RWPE1 (cell line): Measurements from ENCODE around the gene TIMM10.

Experiments used
- CTCF ChIA-PET: fragments of 350-600 bp; sonication (Branson Sonifier 250); formaldehyde crosslinking; extraction: SDS; loops from one replicate; lab custom pipeline; 2021; lab: Yijun Ruan, JAX
- POLR2A ChIA-PET: fragments of 400-600 bp; formaldehyde crosslinking; extraction: SDS; loops from one replicate; lab custom pipeline; 2020; ENCODE audit warnings: antibody characterized with exemption; ENCODE audit not compliant: low non-redundant PET; lab: Yijun Ruan, JAX
- DNase-seq: peaks from one replicate; pipeline ENCODE4 v3.0.0; 2012; ENCODE audit warnings: low spot score
- H3K27ac ChIP-seq: fragments of 450-650 bp; 2 replicates; pipeline ENCODE4 v1.5.1; 2017
- TF ChIP-seq, protein P1 (sequence below): fragments of 450-650 bp; conservative IDR thresholded peaks from 2 replicates; pipeline ENCODE4 v1.5.1; 2017; ENCODE audit warnings: low read depth, mild to moderate bottlenecking

The TIMM10 gene

DNA sequence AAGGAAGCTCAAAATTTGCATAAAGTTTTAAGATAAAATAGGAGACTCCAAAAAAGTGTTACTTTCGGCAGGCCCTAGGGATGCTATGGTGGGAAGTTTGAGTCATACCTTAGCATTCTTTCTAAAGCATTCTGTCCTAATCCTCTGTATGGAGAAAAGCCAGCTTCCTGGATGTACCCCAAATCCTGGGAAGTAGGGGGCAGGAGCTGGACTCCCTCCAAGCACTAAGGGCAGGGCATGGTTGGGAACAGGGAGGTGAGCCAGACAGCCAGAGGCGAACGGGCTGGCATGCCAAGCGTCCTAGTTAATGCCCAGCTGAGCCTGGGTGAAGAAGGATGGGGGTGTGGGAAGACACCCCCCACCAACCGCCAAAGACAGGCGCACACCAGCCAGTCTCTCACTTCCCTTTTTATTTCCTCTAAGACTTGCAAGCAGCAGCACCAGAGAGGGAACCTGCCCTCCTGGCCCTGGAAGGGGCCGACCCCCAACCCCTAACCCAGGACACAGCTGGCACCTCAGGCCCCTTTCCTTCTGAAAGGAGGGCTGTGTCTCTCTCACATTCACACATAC lies 46.3 kb downstream of the TIMM10 start:
- H3K27ac ChIP-seq = peak overlapping the region; percentile 65
- ChIA-PET CTCF (interaction anchor here (0.6 to 2.2 kb wide), 6 partner anchors 9 to 26 kb away, joined by 3 to 9 read pairs (median 4); no protein-coding TSS in a partner anchor), POLR2A (no interaction called here)
- TF ChIP-seq, protein P1, sequence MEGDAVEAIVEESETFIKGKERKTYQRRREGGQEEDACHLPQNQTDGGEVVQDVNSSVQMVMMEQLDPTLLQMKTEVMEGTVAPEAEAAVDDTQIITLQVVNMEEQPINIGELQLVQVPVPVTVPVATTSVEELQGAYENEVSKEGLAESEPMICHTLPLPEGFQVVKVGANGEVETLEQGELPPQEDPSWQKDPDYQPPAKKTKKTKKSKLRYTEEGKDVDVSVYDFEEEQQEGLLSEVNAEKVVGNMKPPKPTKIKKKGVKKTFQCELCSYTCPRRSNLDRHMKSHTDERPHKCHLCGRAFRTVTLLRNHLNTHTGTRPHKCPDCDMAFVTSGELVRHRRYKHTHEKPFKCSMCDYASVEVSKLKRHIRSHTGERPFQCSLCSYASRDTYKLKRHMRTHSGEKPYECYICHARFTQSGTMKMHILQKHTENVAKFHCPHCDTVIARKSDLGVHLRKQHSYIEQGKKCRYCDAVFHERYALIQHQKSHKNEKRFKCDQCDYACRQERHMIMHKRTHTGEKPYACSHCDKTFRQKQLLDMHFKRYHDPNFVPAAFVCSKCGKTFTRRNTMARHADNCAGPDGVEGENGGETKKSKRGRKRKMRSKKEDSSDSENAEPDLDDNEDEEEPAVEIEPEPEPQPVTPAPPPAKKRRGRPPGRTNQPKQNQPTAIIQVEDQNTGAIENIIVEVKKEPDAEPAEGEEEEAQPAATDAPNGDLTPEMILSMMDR = no peak
- DNase-seq = no peak

DNA sequence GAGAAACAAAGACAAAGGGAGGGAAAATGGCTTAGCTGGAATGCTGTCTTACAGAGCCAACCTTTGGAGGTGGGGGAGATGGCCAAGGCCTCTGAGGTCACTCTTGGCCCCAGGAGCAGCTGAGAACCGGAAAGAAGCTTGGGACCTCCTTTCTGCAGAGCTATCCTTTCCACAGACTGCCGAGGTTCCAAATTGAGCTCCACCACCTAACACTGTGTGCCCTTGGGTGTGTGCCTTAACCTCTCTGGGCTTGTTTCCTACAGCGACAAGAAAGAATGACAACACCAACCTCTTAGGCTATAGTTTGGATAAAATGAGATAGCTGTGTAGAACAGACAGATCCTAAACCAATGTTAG lies 47.0 kb downstream of the TIMM10 start:
- H3K27ac ChIP-seq = no peak overlapping the region
- CTCF ChIA-PET = interaction anchor here (0.6 to 2.2 kb wide), 7 partner anchors 10 to 900 kb away, joined by 3 to 9 read pairs (median 3); no protein-coding TSS in a partner anchor
- no peak for DNase-seq
- TF ChIP-seq, protein P1 = no peak
- POLR2A ChIA-PET = no interaction called here

DNA sequence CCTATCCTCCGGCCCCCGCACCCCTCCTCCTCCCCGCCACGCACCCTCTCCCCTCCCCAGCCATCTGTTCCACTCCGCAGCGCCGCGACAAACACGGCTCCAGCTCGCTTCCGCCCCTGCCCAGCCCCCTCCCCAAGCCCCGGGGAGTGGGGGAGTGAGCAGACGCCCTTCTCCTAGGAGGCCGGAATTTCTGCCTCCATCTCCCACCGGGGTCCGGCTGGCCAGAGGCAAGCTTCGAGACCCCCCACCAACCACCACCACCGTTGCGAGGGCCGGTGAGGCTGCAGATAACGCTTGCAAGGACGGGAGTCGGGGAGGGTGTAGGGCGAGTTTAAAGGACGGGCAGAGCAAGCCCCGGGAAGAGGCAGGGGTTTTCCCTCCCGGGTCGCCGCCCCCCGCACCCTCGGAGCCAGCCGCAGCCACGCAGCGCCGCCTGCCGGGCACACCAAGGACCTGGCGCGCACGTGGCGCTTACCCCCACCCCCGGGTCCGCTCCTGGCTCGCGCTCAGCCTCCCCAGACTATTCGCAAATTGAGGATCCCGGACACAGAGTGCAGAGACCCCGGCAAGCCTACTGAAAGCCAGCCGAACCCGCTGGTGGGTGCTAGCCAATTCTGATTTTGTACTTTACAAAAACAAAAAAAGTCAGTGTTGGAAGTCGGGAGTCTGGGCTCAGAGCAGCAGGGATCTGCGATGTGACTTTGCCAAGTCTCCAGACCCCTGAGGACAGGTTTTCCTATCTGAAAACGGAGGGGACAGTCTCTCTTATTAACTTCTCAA lies 47.6 kb downstream of the TIMM10 start:
- ChIA-PET CTCF (interaction anchor here (0.5 to 1.7 kb wide), 13 partner anchors 8 to 900 kb away, joined by 3 to 5 read pairs (median 3); partner anchors contain the start of gene RTN4RL2), POLR2A (no interaction called here)
- H3K27ac ChIP-seq = no peak overlapping the region
- TF ChIP-seq, protein P1 = peak; percentile 84
- DNase-seq = peak; percentile 55

DNA sequence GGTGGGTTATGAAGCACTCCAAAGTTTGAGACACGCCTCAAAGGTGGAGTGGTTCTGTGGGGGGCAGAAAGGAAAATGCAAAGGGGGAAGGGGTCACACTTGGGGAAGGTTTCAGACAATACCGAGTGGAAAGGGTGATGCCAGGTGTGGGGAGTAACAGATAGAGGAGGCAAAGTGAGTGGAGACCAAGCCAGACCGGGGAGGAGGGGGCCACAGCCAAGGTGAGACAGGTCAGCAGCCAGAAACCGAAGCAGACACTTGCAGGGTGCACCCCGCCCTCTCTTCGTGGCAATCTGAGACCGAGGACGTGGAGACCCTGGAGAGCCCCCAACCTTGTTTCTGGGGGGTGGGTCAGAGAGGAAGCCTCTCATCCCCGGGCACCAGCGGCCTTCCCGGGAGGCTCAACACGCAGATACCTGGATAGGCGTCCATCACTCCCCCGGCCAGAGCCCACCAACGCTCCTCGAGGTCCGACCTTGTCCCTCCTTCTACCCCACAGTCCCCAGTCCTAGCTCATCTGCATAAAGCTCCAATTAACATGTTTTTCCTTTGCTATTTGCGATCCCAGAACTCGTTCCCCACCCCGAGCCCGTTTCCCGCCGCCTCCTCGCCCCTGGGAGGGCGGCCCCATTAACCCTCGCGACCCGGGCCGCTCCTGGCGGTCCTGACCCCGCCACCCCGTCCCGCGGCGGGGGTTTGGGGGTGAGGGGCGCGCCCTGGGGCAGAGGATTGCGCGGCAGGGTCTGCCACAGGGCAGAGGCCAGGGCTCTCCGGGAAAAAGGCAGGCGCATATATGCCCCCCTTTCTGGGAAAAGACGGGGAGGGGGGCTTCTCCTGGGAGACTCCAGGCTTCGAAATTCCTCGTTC lies 48.4 kb downstream of the TIMM10 start:
- H3K27ac ChIP-seq = no peak overlapping the region
- ChIA-PET POLR2A (no interaction called here), CTCF (interaction anchor here (0.6 to 1.7 kb wide), 10 partner anchors 7 to 578 kb away, joined by 3 to 6 read pairs (median 3); partner anchors contain the start of gene RTN4RL2)
- TF ChIP-seq, protein P1 = no peak
- DNase-seq = no peak

DNA sequence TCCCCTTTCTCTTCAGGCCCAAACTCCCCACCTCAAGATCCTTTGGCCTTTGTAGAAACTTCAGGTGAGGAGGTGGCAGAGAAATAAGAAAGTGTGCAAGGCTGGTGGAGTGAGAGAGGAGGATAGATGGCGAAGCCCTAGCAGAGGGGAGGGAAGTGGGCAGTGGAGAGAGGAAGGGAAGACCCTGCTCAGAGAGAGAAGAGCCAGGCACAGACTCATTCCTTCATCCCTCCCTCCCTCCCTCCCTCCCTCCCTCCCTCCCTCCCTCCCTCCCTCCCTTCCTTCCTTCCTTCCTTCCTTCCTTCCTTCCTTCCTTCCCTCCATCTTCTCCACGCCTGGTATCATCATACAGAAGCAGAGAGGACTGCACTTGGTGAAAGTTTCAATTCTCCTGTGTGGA lies 49.2 kb downstream of the TIMM10 start:
- no peak overlapping the region for H3K27ac ChIP-seq
- POLR2A ChIA-PET = no interaction called here
- TF ChIP-seq, protein P1 = no peak
- CTCF ChIA-PET = interaction anchor here (1.5 to 1.7 kb wide), 3 partner anchors 8 to 47 kb away, joined by 3 to 6 read pairs (median 4); partner anchors contain the start of gene RTN4RL2
- DNase-seq = no peak
